Kidney (tissue), 14 donors: ENCODE measurements around the gene TMEM108. TPM values are rescaled to one million over a fixed set of nuclear protein-coding genes. Genes with fewer than 3 reads are reported as not detected.

ENCODE experiments used
- DNase-seq, 5 donors: peaks; one replicate each; pipeline ENCODE4 v3.0.0-alpha.2; 2013 to 2020
- FAIRE-seq: peaks from 2 replicates; lab custom pipeline; 2012; peaks lifted over from hg19 to GRCh38; lab: Jason Lieb, UNC
- H3K27ac ChIP-seq, 2 donors: one replicate each; pipeline ENCODE4 v1.7.0; 2013; ENCODE audit warnings: low read depth in 2 of 2, low read length in 2 of 2, inconsistent platforms in 1 of 2
- H3K27me3 ChIP-seq: one replicate; pipeline ENCODE4 v1.7.1; 2013; ENCODE audit warnings: low read length, inconsistent platforms; ENCODE audit not compliant: control insufficient read depth, insufficient read depth
- H3K36me3 ChIP-seq, 3 donors: one replicate each; pipeline versions ENCODE4 v1.7.0 to v1.7.1; 2013; ENCODE audit warnings: low read length in 3 of 3, control low read depth in 1 of 3, inconsistent platforms in 1 of 3; ENCODE audit not compliant: insufficient read depth in 3 of 3, control insufficient read depth in 2 of 3
- H3K4me1 ChIP-seq, 3 donors: one replicate each; pipeline versions ENCODE4 v1.7.0 to v1.7.1; 2013; ENCODE audit warnings: low read length in 3 of 3, inconsistent platforms in 1 of 3, low read depth in 1 of 3; ENCODE audit not compliant: control insufficient read depth in 2 of 3, insufficient read depth in 2 of 3
- H3K4me3 ChIP-seq, 3 donors: one replicate each; pipeline versions ENCODE4 v1.7.0 to v1.8.1; 2013; ENCODE audit warnings: low read length in 3 of 3, control low read depth in 1 of 3, inconsistent platforms in 1 of 3
- H3K9ac ChIP-seq, 3 donors: one replicate each; pipeline versions ENCODE4 v1.7.0 to v1.7.1; 2013; ENCODE audit warnings: low read length in 3 of 3, control low read depth in 1 of 3, inconsistent platforms in 1 of 3
- H3K9me3 ChIP-seq, 3 donors: one replicate each; pipeline versions ENCODE4 v1.7.0 to v1.7.1; 2013; ENCODE audit warnings: low read length in 3 of 3, control low read depth in 1 of 3, inconsistent platforms in 1 of 3; ENCODE audit not compliant: control insufficient read depth in 2 of 3, insufficient read depth in 1 of 3
- CTCF ChIP-seq: IDR thresholded peaks from 3 replicates; pipeline ENCODE4 v1.5.1; 2012; ENCODE audit warnings: mild to moderate bottlenecking, moderate library complexity, borderline replicate concordance; ENCODE audit not compliant: insufficient read depth; ENCODE audit errors: extremely low read depth
- intact Hi-C: fragments of 100-400 bp; cut with DNase I; formaldehyde crosslinking; loops from one replicate; pipeline ENCODE4 v1.11.1; 2022
- polyA plus RNA-seq: library from polyadenylated mRNA; stranded (reverse); fragments of 350-450 nt; fragmentation: Illumina TruSeq; extraction: RNeasy Lipid Tissue Mini Kit (QIAGEN cat#74804); gene quantifications from one replicate; pipeline ENCODE4 v1.2.3, GENCODE V29; 2014; ENCODE audit warnings: low read depth, low replicate concordance; ENCODE audit not compliant: insufficient read depth
- total RNA-seq: library from RNA; stranded (reverse); fragmentation: NEBNext Ultra II Directional; extraction: Animal tissue kit (Norgen Biotek cat#: 25700); gene quantifications from one replicate; pipeline ENCODE4 v1.2.1, GENCODE V29; 2021
- donor health status: control.
- donor health status: control.
- donor health status: control.
- donor health status: control.
- donor health status: control.
- donor health status: DM: yes; HTN: yes; CAD: no.
- donor health status: Normal renal cell carcinoma (clear cell type).

TMEM108 gene
- total and polyA plus RNA-seq, 2 donors from 2014 or later: 0.91 to 1.5 TPM

GRCh38 chr3:133040696-133041523 lies 2.7 kb downstream of the TMEM108 start:
- TF ChIP-seq CTCF: peak; percentile 66
- Histone ChIP-seq H3K4me1 (peaks cover 0 to 3% (median 0%) of the 10 kb centered on the region in 3 donors), H3K36me3 (no peaks in the 10 kb centered on the region), H3K9me3 (no peaks in the 10 kb centered on the region), H3K9ac (no peak overlapping the region), H3K4me3 (no peak overlapping the region), H3K27ac (no peak overlapping the region), H3K27me3 (peaks cover 4% of the 10 kb centered on the region)
- peak; percentile 13 for FAIRE-seq
- intact Hi-C loops: no loop called here
- DNase-seq: peak in 4 of 5 donors; percentile 82 to 94 (median 90)

- no peaks in the 10 kb centered on the region for H3K36me3 ChIP-seq
- H3K4me1 ChIP-seq: peaks cover 0 to 3% (median 0%) of the 10 kb centered on the region in 3 donors
- peaks cover 4% of the 10 kb centered on the region for H3K27me3 ChIP-seq
- no peak for FAIRE-seq
- DNase-seq: no peak
- no peak overlapping the region for H3K27ac ChIP-seq
- TF ChIP-seq CTCF: no peak
- H3K9me3 ChIP-seq: no peaks in the 10 kb centered on the region
- no peak overlapping the region for H3K4me3 ChIP-seq
- H3K9ac ChIP-seq: no peak overlapping the region
- intact Hi-C loops: no loop called here
Observed at GRCh38 chr3:133041524-133041829, 3.3 kb downstream of the TMEM108 start.

- no peak for TF ChIP-seq CTCF
- DNase-seq (peak in 1 of 5 donors; percentile 50), FAIRE-seq (no peak)
- Histone ChIP-seq H3K4me3 (no peak overlapping the region), H3K36me3 (no peaks in the 10 kb centered on the region), H3K9me3 (no peaks in the 10 kb centered on the region), H3K9ac (no peak overlapping the region), H3K4me1 (peaks cover 0 to 2% (median 0%) of the 10 kb centered on the region in 3 donors), H3K27me3 (peaks cover 4% of the 10 kb centered on the region), H3K27ac (no peak overlapping the region)
- intact Hi-C loops: no loop called here
Observed at GRCh38 chr3:133042778-133043177, 4.6 kb downstream of the TMEM108 start.

GRCh38 chr3:133047980-133048379 lies 9.8 kb downstream of the TMEM108 start:
- Histone ChIP-seq H3K9ac (no peak overlapping the region), H3K27ac (no peak overlapping the region), H3K36me3 (no peaks in the 10 kb centered on the region), H3K9me3 (no peaks in the 10 kb centered on the region), H3K4me3 (no peak overlapping the region), H3K27me3 (no peaks in the 10 kb centered on the region), H3K4me1 (no peaks in the 10 kb centered on the region)
- DNase-seq (no peak), FAIRE-seq (no peak)
- intact Hi-C loops: no loop called here
- TF ChIP-seq CTCF: no peak
